Liver (tissue), 9 donors: Measurements from ENCODE around the gene FNDC1. TPM values are rescaled to one million over a fixed set of nuclear protein-coding genes. Genes with fewer than 3 reads are reported as not detected.

Experiments used
- DNase-seq: peaks from one replicate; pipeline ENCODE4 v3.0.0-alpha.2; 2017; ENCODE audit warnings: low spot score
- H3K27ac ChIP-seq, 2 donors: one replicate each; pipeline ENCODE4 v1.7.0; 2013; ENCODE audit warnings: inconsistent platforms in 2 of 2, low read length in 2 of 2, control low read depth in 1 of 2, low read depth in 1 of 2, mild to moderate bottlenecking in 1 of 2
- H3K27me3 ChIP-seq, 4 donors: one replicate each; pipeline versions ENCODE4 v1.6.1 to v1.7.0; 2013; ENCODE audit warnings: low read length in 3 of 4, inconsistent platforms in 1 of 4, mild to moderate bottlenecking in 1 of 4, moderate library complexity in 1 of 4; ENCODE audit not compliant: control insufficient read depth in 4 of 4, insufficient read depth in 4 of 4
- H3K36me3 ChIP-seq, 4 donors: one replicate each; pipeline versions ENCODE4 v1.6.1 to v1.7.0; 2013; ENCODE audit warnings: low read length in 3 of 4, mild to moderate bottlenecking in 3 of 4, low read depth in 1 of 4, moderate library complexity in 1 of 4; ENCODE audit not compliant: control insufficient read depth in 4 of 4, insufficient read depth in 3 of 4
- H3K4me1 ChIP-seq, 4 donors: one replicate each; pipeline versions ENCODE4 v1.6.1 to v1.7.0; 2013; ENCODE audit warnings: low read length in 3 of 4, mild to moderate bottlenecking in 3 of 4, moderate library complexity in 1 of 4; ENCODE audit not compliant: control insufficient read depth in 4 of 4, insufficient read depth in 4 of 4
- H3K4me3 ChIP-seq, 3 donors: one replicate each; pipeline versions ENCODE4 v1.6.1 to v1.7.0; 2013; ENCODE audit warnings: low read length in 3 of 3, control low read depth in 1 of 3, low read depth in 1 of 3, mild to moderate bottlenecking in 1 of 3
- H3K9ac ChIP-seq, 2 donors: one replicate each; pipeline ENCODE4 v1.7.0; 2013; ENCODE audit warnings: low read length in 2 of 2, mild to moderate bottlenecking in 2 of 2, moderate library complexity in 2 of 2, control low read depth in 1 of 2, low read depth in 1 of 2
- H3K9me3 ChIP-seq, 4 donors: one replicate each; pipeline versions ENCODE4 v1.6.1 to v1.7.0; 2013; ENCODE audit warnings: low read length in 3 of 4; ENCODE audit not compliant: control insufficient read depth in 4 of 4
- FOXA1 ChIP-seq: IDR thresholded peaks from 2 replicates; pipeline ENCODE4 v1.6.1; 2016; ENCODE audit warnings: antibody characterized with exemption
- HNF4G ChIP-seq: IDR thresholded peaks from 2 replicates; pipeline ENCODE4 v1.6.1; 2016; ENCODE audit warnings: antibody characterized with exemption
- RAD21 ChIP-seq, 2 donors: IDR thresholded peaks; 2 replicates each; pipeline ENCODE4 v1.6.1; 2016; ENCODE audit warnings: antibody characterized with exemption in 2 of 2, mild to moderate bottlenecking in 2 of 2
- REST ChIP-seq: IDR thresholded peaks from 2 replicates; pipeline ENCODE4 v1.6.1; 2016; ENCODE audit warnings: antibody characterized with exemption, mild to moderate bottlenecking
- RXRA ChIP-seq, 2 donors: IDR thresholded peaks; 2 replicates each; pipeline ENCODE4 v1.6.1; 2017 to 2018; ENCODE audit warnings: antibody characterized with exemption in 2 of 2, mild to moderate bottlenecking in 1 of 2
- TAF1 ChIP-seq: conservative IDR thresholded peaks from 2 replicates; pipeline ENCODE4 v1.6.1; 2016; ENCODE audit warnings: antibody characterized with exemption, mild to moderate bottlenecking
- YY1 ChIP-seq: IDR thresholded peaks from 2 replicates; pipeline ENCODE4 v1.6.1; 2016; ENCODE audit warnings: antibody characterized with exemption, mild to moderate bottlenecking
- ZBTB33 ChIP-seq: IDR thresholded peaks from 2 replicates; pipeline ENCODE4 v1.6.1; 2016; ENCODE audit warnings: antibody characterized with exemption
- WGBS: extraction: QIAGEN DNeasy Blood & Tissue Kit; methylation state at CpG from one replicate; pipeline ENCODE4 v1.1.7; 2013; 5-methylcytosine and 5-hydroxymethylcytosine counted together
- polyA plus RNA-seq, 2 donors: library from polyadenylated mRNA; stranded (reverse) in 1 of 2; unstranded in 1 of 2; fragments of 200-250 nt in 1 of 2; fragments of >200 nt in 1 of 2; fragmentation: Nextera tagmentation in 1 of 2; extraction: Ambion mirVana in 1 of 2; gene quantifications; one replicate each; pipeline versions ENCODE4 v1.2.1 to v1.2.3, GENCODE V29; 2013 to 2015
- total RNA-seq, 2 donors: library from RNA; depleted of rRNA; stranded (reverse); fragments of >200 nt; gene quantifications; one replicate each; pipeline ENCODE4 v1.2.3, GENCODE V29; 2014
- donor health status: healthy.
- donor health status: healthy.
- donor health status: healthy.
- donor health status: healthy.
- donor health status: healthy.

Gene FNDC1
- total and polyA plus RNA-seq, 4 donors = 0.10 to 0.47 (median 0.17) TPM; not detected in 1

- Histone ChIP-seq H3K4me1 (peaks cover 0 to 7% (median 3%) of the 10 kb centered on the region in 4 donors), H3K27me3 (peaks cover 0 to 11% (median 3%) of the 10 kb centered on the region in 4 donors), H3K36me3 (no peaks in the 10 kb centered on the region), H3K9me3 (no peaks in the 10 kb centered on the region), H3K27ac (no peak overlapping the region), H3K9ac (no peak overlapping the region), H3K4me3 (no peak overlapping the region)
- TF ChIP-seq RAD21 (IDR thresholded peaks at IDR 0.05) (no peak), HNF4G (no peak), RXRA (IDR thresholded peaks at IDR 0.05) (no peak), TAF1 (no peak), YY1 (no peak), REST (no peak)
- WGBS = 91% methylated on average over 38 of the region's 38 CpGs
- no peak for DNase-seq
Observed at GRCh38 chr6:159232106-159232645, 63.0 kb downstream of the FNDC1 start.

- H3K4me3 ChIP-seq = no peak overlapping the region
- no peak for TF ChIP-seq RXRA (IDR thresholded peaks at IDR 0.05)
- no peak for TF ChIP-seq ZBTB33
- no peak for TF ChIP-seq HNF4G
- TF ChIP-seq FOXA1 = no peak
- no peak for TF ChIP-seq REST
- 88% methylated on average over 23 of the region's 23 CpGs for WGBS
- DNase-seq = no peak
- H3K4me1 ChIP-seq = peaks cover 0 to 7% (median 3%) of the 10 kb centered on the region in 4 donors
- H3K9me3 ChIP-seq = no peaks in the 10 kb centered on the region
- no peak overlapping the region for H3K9ac ChIP-seq
- H3K27ac ChIP-seq = no peak overlapping the region
- H3K36me3 ChIP-seq = no peaks in the 10 kb centered on the region
- H3K27me3 ChIP-seq = peaks cover 0 to 11% (median 3%) of the 10 kb centered on the region in 4 donors
Observed at GRCh38 chr6:159232751-159233150, 63.6 kb downstream of the FNDC1 start.
